Adrenal gland (tissue), 5 donors: ENCODE results near the gene FBLN2.

Experiments used
- POLR2A ChIP-seq, 2 donors: fragments of 450-650 bp; IDR thresholded peaks; one replicate each; pipeline ENCODE4 v1.6.1; 2017; ENCODE audit warnings: antibody characterized with exemption in 2 of 2, mild to moderate bottlenecking in 2 of 2, moderate library complexity in 1 of 2
- TF ChIP-seq, protein P1 (sequence below), 6 experiments: fragments of 450-650 bp in 4 of 6; fragments of 200-600 bp in 2 of 6; sonication (generic) in 1 of 6; IDR thresholded peaks; 1 replicate in 5 of 6; 2 replicates in 1 of 6; pipeline versions ENCODE4 v1.5.1 to v1.8.0; 2016 to 2021; ENCODE audit warnings: antibody characterized with exemption in 6 of 6, mild to moderate bottlenecking in 2 of 6, moderate library complexity in 1 of 6
- donor health status: DM: no; HTN: no; CAD: no.

GRCh38 chr3:13674538-13675185, 125.7 kb downstream of the FBLN2 start:
- TF ChIP-seq, protein P1, sequence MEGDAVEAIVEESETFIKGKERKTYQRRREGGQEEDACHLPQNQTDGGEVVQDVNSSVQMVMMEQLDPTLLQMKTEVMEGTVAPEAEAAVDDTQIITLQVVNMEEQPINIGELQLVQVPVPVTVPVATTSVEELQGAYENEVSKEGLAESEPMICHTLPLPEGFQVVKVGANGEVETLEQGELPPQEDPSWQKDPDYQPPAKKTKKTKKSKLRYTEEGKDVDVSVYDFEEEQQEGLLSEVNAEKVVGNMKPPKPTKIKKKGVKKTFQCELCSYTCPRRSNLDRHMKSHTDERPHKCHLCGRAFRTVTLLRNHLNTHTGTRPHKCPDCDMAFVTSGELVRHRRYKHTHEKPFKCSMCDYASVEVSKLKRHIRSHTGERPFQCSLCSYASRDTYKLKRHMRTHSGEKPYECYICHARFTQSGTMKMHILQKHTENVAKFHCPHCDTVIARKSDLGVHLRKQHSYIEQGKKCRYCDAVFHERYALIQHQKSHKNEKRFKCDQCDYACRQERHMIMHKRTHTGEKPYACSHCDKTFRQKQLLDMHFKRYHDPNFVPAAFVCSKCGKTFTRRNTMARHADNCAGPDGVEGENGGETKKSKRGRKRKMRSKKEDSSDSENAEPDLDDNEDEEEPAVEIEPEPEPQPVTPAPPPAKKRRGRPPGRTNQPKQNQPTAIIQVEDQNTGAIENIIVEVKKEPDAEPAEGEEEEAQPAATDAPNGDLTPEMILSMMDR (IDR thresholded peaks at IDR 0.05), result no peak
- no peak for TF ChIP-seq POLR2A (IDR thresholded peaks at IDR 0.05)
